Activated CD4-positive, CD25-positive, alpha-beta regulatory T cell treated with anti-CD3 and anti-CD28 coated beads, Interleukin-2, amount 50 U/mL, for 16 hours (primary cell): ENCODE measurements around the gene ANO10.
A peak's percentile ranks its signal among the peaks of the same experiment; 100 is the strongest.

Experiments used
- DNase-seq: peaks from one replicate; pipeline ENCODE4 v3.0.0-alpha.2; 2020; ENCODE audit warnings: low read depth, low spot score

ANO10 gene

GRCh38 chr3:43418601-43419272, 203.1 kb downstream of the ANO10 start:
- DNase-seq, result no peak

- DNase-seq, result no peak
Observed at GRCh38 chr3:43417133-43417532, 204.7 kb downstream of the ANO10 start.

- DNase-seq, result no peak
Observed at GRCh38 chr3:43415088-43415487, 206.7 kb downstream of the ANO10 start.

GRCh38 chr3:43413676-43414368, 208.0 kb downstream of the ANO10 start:
- DNase-seq, result no peak

- no peak for DNase-seq
Observed at GRCh38 chr3:43411429-43411828, 210.4 kb downstream of the ANO10 start.

- no peak for DNase-seq
Observed at GRCh38 chr3:43410592-43410991, 211.2 kb downstream of the ANO10 start.

- DNase-seq, result no peak
Observed at GRCh38 chr3:43409506-43409905, 212.3 kb downstream of the ANO10 start.

- no peak for DNase-seq
Observed at GRCh38 chr3:43406643-43407023, 215.2 kb downstream of the ANO10 start.

GRCh38 chr3:43405888-43406642, 215.7 kb downstream of the ANO10 start:
- no peak for DNase-seq

- no peak for DNase-seq
Observed at GRCh38 chr3:43400781-43401730, 220.8 kb downstream of the ANO10 start.

GRCh38 chr3:43400167-43400566, 221.6 kb downstream of the ANO10 start:
- no peak for DNase-seq

GRCh38 chr3:43399034-43399433, 222.8 kb downstream of the ANO10 start:
- no peak for DNase-seq

GRCh38 chr3:43394041-43394554, 227.7 kb downstream of the ANO10 start:
- DNase-seq, result no peak

- DNase-seq, result no peak
Observed at GRCh38 chr3:43391621-43392020, 230.2 kb downstream of the ANO10 start.

- DNase-seq, result no peak
Observed at GRCh38 chr3:43390255-43390588, 231.6 kb downstream of the ANO10 start.

GRCh38 chr3:43389388-43390254, 232.2 kb downstream of the ANO10 start:
- DNase-seq, result peak; percentile 40

- no peak for DNase-seq
Observed at GRCh38 chr3:43388915-43389314, 232.9 kb downstream of the ANO10 start.

GRCh38 chr3:43388175-43388574, 233.6 kb downstream of the ANO10 start:
- DNase-seq, result no peak

- DNase-seq, result no peak
Observed at GRCh38 chr3:43379343-43379742, 242.5 kb downstream of the ANO10 start.
